Fibroblast of gingiva (primary cell): ENCODE data around the gene CARD10.

ENCODE experiments used
- DNase-seq: peaks from one replicate; pipeline ENCODE4 v3.0.0-alpha.2; 2011; ENCODE audit warnings: low read depth

Gene CARD10

DNA sequence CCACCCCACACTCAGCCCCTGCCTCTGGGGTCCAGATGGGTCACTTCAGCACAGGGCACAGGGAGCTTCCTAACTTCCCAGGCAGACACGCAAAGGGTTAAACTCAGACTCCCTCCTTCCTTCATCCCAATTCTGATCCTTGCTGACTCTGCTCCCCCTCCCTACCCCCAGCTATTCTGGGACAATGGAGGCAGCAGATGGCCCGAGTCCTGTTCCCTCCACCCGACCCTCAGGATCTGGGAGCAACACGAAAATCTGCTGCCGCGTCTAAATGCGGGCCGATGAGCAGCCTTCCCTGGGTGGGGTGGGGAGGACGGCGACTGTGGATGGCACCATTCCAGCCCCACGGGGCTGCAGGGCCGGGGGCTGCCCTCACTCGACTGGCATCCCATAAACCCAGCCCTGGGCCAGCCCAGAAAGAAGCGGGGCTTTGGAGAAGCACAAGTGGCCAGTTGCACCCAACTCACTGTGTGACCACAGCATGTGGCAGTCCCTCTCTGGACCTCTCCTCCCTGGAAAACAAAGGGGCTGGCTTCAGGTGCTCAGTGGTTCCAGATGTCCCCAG lies 51.7 kb downstream of the CARD10 start:
- DNase-seq: no peak

DNA sequence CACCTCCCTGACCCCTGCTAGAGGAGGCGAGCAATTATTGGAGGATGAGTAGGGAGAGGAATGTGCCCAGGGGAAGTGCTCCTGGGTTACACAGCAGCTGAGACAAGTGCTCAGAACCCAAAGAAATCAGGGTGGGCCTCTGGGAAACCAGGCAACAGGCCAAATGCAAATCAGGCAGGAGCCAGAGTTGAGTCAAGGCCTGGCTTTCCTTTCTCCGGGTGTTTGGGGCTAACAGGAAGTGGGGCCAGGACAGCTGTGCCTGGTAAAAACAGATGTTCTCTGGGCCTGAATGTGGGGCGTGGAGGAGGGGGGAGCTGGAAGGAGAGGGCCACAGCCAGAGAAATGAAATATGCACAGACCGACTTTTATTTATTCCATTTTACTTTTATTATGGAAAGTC lies 55.0 kb downstream of the CARD10 start:
- DNase-seq: no peak

DNA sequence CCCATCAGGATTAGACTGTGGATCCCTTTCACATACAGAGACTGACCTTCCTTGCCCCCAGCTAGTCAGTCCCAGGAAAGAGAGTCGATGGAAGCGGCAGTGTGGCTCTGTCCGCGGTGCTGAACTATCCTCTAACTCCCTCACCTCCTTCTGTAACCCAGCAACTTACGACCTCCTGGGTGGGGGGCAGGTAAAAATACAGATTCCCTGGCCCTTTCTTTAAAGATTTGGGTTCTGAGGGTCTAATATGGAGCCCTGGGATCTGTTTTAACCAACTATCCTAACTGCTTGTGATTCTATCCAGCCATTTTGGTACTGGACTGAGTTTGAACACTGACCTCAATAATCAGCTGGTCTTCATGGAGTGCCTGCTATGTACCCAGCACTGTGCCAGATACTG lies 56.2 kb downstream of the CARD10 start:
- DNase-seq: peak; percentile 15

DNA sequence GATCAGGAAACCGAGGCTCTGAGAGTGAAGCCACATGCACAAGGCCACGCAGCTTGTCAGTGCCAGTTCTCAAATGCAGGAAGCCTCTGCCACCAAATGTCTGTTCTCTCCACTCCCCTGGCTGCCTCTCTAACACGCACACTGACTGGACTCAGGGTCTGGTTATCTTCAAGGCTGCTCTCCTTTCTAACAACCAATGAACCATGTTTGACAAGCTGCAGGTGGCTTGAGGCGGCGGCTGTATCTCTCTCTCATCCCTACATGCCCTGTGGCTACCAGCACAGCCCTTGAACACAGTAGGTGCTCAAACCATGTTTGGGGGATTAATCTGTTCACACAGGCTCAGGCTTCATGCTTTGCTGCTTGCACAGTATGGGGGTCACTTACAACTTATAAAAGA lies 56.8 kb downstream of the CARD10 start:
- no peak for DNase-seq

DNA sequence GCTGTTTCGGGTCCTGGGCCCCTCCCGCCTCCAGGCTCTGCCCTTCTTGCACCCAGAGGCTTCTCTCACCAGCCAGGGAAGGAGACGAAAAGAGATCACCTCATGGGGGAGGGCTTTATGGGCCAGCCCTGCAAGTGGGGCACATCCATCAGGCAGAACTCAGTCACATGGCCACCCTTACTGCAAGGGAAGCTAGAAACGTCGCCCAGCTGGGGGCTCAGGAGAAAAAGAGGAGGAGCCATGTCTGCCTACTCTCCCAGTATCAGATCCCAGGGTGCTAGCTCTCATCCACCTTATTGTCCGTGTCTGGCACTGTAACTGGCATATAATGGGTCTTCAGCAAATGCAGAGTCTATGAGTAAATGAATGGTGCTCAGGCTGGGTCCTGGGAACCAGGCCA lies 57.3 kb downstream of the CARD10 start:
- DNase-seq: no peak

DNA sequence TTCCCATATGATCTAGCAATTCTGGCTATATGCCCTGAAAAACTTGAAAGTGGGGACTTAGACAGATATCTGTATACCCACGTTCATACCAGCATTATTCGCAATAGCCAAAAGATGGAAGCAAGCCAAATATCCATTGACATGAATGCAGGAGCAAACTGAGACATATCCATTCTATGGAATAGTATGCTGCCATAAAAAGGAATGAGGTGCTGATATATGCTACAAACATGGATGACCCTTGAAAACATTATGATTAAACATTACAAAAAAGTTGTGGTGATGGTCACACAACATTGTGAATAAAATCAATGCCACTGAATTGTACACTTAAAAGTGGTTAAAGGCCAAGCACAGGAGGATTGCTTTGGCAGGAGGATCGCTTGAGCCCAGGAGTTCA lies 58.5 kb downstream of the CARD10 start:
- DNase-seq: no peak

DNA sequence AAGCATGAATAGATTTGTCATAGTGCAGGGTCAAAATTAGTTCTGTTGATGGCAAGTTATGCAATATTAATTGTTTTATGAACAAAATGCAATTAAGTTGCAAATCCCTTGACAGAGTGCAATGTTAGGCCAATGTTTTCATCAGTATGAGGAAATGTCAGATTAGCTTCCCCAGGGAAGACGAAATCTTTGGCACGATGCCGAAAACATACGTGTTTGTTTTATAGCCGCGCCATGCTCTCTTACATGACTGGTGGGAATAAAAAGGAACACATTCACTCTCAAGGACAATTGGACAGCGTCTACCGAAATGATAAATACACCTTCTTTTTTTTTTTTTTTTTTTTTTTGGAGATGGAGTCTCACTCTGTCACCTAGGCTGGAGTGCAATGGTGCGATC lies 60.0 kb downstream of the CARD10 start:
- no peak for DNase-seq

DNA sequence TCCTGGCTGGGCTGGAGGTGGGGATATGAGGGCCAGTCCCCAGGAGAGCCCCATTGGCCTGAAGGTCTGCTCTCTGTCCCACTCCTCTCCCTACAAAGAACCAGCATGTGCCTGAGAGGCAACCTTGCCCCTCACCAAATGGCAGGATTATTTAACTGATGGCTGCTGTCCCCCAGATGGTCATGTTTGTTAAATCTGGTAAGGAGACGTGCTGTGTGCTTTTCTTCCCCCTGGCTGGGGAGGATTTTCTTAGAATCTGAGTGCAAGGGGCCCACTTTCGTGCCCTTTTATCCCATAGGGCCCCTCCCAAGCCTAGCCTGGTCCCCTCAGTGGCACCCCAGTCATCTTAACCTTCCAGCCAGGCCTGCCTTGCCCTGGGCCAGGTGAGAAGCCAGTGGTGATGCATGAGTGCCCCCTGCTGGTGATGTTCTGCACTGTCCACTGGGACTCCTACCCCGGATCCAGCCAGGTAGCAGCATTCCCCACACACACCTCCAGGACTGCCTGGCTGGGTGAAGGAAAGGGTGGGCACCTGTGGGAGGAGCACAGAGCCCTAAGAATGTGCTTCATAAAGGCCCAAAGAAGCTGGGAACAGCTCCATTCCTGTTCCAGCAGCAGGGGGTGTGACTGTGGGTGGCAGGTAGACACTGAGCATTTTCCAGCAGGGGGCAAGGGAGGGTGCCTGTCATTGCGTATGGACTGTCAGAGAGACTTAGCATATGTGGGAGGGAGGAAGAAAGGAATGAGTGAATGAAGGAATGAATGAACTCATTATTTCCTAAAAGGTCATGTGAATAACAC lies 61.9 kb downstream of the CARD10 start:
- peak; percentile 6 for DNase-seq

DNA sequence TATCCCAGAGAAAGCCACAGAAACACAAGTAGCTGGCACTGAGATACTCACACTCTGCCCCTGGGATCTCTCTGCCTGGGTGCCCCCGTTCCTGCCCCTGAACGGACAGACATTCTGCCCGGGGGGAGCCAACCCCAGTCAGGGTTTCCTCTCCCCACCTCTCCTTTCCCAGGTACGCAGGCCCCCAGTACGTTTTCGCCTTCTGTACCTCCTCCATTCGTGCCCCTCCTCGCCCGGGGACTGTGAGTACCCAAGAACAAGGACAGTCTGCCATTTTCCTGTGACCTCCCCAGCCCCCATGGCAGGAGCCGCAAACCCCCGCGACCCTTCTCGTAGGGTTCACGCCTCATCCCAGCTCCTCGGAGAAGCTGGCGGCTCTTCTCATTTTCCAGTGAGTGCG lies 62.9 kb downstream of the CARD10 start:
- DNase-seq: no peak

DNA sequence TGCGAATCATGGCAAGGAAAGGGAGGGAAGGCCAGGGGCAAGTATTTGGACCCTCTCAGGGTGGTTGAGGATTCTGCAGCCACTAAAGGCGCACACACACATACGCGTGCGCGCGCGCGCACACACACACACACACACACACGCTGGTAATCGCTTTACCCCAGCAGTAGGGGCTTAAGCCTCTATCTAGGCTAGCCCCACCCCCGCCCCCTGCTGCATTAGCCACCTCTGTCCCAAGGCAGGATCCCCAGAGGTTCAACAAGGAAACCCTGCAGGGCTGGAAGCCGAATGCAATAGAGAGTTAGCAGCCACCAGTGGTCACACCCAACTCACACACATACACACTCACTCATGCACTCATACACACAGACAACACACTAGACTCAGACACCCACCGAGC lies 63.3 kb downstream of the CARD10 start:
- no peak for DNase-seq

DNA sequence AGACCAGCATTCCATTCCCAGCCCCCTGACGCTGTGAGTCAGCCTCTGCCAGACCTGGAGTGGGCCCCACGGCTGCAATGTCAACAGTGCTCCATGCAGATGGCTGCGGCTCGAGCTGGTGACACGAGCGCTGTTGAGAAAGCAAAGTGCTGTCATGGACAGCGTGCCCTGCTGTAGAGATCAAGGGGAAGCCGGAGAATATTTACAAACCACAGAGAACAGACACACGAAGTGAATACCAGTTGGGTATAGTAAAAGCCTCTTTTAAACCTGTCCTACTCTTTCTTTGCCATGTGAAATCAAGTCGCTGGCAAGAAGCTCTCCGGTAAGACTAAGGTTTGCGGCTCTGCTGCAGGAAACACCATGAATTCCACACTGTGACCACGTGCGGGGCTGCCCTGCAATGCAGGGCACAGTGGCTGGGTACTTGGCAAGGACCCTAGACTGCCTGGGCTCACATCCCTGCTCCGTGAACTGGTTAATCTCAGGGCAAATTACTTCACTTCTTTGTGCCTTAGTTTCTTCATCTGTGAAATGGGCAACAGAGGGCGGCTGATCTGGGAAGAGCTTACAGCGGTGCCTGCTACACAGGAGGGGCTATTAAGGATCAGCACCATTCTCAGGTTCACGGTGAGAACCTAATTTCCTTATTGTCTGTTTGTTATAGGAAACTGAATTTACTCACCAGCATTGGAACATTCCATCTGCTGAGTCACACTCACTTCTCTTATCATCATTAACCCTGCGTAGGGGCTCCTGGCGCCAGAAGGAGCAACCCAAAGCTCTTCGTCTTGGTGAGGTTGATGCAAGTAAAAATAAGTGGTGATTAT lies 64.1 kb downstream of the CARD10 start:
- peak; percentile 33 for DNase-seq

DNA sequence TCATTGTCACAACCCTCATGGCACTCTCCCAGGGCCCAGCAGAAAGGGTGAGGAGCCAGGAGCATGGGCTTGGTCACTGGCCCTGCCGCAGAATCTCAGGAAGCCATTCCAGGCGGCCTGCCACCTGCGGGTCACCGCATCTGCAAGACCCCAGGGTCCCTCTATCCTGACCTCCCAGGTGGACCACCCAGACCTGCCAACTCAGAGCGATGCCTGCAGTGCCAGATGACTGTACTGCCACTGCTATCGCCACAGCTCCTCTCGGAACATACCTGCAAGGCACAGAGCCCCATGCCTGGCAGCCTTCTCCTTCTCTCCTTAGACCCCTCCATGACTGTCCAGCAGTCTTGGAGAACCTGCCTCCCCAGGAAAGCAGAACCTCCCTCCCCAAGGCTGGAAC lies 65.5 kb downstream of the CARD10 start:
- DNase-seq: no peak

DNA sequence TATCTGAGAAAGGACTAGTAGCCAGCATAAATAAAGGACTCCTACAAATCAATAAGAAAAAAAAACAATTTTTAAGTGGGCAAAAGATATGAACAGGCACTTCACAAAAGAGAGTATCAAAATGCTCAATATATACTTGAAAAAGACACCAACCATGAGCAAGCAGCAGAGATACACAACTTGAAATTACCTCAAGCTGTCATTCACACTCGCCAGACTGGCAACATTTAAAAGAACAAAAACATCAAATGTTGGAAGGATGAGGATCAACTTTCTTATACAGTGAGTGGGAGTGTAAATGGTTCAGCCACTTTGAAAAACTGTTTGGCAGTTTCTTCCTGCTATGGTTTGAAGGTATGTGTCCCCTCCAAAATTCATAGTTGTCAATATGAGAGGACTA lies 68.0 kb downstream of the CARD10 start:
- no peak for DNase-seq

DNA sequence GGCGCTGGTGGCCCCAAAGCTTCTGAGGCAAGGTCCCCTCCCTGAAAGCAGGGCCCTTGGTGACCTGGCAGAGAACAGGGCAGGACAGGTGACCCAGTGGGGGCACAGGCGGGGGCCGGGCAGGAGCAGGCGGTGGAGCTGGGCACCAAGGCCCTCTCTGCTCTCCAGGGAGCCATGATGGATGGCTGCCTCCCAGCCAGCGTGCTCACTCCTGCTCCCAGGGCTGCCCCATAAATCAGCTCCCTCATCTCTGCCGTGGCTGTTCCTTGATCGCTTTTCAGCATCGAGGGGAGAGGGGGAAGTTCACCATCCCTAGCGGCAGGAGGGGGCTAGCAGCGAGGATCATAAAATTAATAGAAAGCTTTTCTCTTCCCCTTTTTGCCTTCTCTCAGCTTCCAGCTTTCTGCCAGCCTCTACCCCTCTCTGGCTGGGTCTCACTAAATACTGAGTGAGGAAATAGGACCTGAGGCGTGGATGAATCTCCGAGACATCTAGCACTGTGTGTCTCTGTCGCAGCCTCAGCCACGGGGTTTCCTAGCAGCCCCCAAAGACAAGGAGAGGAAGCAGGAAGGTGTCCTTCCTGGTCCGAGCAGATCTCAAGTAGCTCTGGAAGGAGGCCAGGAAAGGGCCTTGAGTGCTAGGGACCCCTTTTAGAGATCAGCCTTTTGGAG lies 69.7 kb downstream of the CARD10 start:
- no peak for DNase-seq

DNA sequence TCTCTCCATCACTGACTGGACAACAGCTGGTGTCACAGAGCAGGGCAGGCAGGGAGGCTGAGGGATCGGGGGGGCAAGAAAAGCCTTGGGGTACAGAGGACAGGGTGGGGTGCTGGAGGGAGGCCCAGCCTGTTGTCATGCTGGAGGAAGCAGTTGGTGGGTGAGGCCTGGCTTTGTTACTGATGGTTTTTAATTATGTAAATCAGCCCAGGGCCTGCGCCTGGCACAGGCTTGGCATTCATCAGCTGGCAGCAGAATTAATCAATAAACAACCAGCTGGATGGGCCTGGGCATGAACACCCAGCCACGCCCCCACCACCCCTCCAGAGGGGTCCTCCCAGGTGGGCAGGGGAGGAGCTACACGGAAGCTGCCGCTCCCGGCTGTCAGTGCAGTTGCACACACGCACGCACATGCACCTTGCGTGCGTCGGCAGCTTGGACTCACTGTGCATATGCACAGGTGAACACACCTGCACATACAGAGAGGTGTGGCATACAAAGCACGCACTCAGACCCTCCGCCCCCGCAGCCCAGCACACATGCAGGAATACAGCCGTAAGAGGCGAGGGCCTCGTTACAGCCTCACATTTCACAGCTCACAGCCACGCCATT lies 70.6 kb downstream of the CARD10 start:
- no peak for DNase-seq

DNA sequence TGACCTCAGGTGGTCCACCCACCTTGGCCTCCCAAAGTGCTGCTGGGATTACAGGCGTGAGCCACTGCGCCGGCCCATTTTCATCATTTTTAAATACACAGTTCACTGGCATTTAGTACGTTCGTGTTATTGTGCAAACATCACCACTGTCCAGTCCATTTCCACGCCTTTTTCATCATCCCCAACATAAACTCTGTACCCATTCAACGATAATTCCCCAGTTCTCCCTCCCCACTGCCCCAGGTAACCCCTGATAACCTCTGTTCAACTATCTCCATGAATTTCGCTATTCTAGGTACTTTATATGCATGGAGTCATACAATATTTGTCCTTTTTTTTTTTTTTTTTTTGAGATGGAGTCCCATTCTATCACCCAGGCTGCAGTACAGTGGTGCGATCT lies 73.7 kb downstream of the CARD10 start:
- no peak for DNase-seq

DNA sequence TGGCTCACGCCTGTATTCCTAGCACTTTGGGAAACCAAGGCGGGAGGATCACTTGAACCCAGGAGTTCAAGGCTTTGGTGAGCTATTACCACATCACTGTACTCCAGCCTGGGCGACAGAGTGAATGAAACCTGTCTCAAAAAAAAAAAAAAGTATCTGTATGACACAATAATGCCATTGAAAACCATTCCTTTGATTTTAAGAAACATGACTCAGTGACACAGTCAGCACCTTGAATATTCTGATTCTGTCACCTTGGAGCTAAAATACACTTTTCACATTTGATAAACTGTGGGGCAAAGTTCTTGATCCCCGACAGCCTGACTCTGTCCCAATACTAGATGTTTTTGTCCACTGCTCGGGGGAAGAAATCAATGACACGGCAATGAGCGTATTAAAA lies 75.2 kb downstream of the CARD10 start:
- no peak for DNase-seq

DNA sequence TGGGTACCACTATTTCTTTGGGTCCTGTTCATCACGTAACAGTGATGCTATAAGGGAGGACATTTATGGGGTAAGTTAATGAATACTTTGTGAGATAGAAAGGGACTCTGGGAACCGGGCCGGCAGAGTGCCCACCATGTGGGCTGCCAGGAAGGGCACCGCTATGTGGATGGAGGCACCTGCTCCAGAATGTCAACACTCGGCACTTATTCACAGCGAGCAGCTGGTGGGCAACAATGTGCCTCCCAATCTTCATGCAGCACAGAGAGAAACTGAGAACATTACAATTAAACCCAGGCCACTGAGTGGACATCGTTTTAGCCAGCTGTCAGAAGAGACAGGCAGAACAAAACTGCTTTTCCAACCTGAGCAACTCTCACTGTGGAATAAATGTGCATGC lies 76.1 kb downstream of the CARD10 start:
- DNase-seq: no peak

DNA sequence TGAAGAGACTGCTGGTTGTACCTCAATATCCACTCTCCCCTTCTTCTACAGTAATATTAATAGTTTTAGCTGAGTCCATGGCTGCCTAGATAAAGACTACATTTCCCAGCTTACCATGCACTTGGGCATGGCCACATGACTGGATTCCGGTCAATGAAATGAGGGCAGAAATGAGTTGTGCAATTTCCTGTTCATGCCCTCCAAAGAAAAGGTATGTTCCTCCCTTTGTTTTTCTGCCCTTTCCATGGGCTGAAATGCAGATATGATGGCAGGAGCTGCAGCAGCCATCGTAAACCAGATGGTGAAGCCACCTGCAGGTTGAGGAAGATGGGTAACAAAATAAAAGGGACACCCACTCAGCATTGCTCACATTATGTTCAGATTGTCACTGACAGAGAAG lies 76.7 kb downstream of the CARD10 start:
- no peak for DNase-seq

DNA sequence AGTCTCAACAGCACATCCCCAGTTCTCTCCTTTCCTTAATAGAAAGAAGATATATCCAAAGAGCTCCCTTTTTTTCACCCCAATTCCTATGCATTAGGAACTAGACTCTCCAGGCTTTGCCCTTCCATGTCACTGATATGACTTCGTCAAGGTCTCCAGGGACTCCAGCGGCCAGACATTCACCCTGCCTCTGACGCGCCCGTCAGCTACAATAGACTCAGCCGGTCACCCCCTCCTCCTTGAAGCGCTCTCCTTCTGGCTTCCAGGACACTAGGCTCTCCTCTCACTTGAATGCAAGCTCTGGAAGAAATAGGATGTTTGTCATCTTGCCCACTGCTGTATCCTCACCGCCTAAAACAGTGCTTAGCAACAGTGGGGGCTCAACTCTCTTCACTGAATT lies 77.1 kb downstream of the CARD10 start:
- DNase-seq: no peak

DNA sequence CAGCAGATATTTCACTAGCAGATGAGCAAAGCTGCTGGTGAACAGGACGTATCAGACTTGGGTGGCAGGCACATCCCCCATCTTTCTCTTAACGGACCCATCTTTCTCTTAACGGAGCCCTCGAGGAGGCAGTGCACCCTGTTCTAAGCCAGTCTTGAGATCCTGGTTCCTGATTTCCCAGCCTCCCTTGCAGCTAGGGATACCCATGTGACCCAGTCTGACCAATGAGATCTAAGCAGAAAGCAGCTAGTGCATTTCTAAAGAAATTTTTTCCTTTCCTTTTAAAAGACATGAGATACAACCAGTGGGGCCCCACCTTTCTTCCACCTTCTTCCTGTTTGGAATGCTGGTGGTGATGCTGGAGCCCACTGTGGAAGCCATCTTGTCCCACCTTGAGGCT lies 78.3 kb downstream of the CARD10 start:
- no peak for DNase-seq
